ENCODE data around the gene TRIP12.

DNA sequence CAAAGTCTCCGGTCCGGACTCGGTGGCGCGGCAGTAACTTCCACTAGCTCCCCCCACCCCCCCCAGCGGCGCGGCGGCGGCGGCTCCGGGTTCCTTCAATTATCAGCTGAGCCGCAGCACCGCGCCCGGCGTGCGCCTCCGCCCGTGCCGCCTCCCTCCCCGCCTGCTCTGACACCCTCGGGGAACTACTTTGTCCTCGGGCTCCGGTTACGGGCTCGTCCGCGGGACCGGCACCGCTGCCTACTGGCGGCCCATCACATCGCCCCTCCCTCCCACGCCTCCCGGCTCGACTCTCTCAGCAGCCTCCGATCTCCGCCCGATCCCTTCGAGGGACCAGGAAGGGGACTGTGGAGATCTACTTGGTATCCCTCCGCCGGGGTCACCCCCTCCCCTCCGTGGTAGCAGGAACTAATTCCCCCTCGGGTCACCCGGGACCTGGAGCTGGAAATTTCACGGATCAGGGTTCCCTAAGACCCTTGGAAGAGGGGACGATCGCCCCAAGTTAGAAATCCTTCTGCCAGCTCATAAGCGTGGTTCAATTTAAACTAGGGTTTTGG is at the start of gene TRIP12:
- TF ChIP-seq, protein P1, sequence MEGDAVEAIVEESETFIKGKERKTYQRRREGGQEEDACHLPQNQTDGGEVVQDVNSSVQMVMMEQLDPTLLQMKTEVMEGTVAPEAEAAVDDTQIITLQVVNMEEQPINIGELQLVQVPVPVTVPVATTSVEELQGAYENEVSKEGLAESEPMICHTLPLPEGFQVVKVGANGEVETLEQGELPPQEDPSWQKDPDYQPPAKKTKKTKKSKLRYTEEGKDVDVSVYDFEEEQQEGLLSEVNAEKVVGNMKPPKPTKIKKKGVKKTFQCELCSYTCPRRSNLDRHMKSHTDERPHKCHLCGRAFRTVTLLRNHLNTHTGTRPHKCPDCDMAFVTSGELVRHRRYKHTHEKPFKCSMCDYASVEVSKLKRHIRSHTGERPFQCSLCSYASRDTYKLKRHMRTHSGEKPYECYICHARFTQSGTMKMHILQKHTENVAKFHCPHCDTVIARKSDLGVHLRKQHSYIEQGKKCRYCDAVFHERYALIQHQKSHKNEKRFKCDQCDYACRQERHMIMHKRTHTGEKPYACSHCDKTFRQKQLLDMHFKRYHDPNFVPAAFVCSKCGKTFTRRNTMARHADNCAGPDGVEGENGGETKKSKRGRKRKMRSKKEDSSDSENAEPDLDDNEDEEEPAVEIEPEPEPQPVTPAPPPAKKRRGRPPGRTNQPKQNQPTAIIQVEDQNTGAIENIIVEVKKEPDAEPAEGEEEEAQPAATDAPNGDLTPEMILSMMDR (IDR thresholded peaks at IDR 0.05; ENCODE audit: low read length) = no peak
- no peak for TF ChIP-seq EZH2 (optimal IDR thresholded peaks at IDR 0.05; ENCODE audit: low read depth, low read length)

Data from MM.1S (cell line).